GM12891 (cell line): ENCODE measurements around the gene CFAP74.

Experiments used
- POLR2A ChIP-seq: IDR thresholded peaks from 2 replicates; pipeline ENCODE4 v1.6.1; 2011; ENCODE audit warnings: low read depth, low read length, control low read depth
- POLR2AphosphoS5 ChIP-seq: IDR thresholded peaks from 2 replicates; pipeline ENCODE4 v1.6.1; 2011; ENCODE audit warnings: low read depth, low read length, control low read depth
- TAF1 ChIP-seq: IDR thresholded peaks from 2 replicates; pipeline ENCODE4 v1.6.1; 2011; ENCODE audit warnings: low read depth, low read length, control low read depth

DNA sequence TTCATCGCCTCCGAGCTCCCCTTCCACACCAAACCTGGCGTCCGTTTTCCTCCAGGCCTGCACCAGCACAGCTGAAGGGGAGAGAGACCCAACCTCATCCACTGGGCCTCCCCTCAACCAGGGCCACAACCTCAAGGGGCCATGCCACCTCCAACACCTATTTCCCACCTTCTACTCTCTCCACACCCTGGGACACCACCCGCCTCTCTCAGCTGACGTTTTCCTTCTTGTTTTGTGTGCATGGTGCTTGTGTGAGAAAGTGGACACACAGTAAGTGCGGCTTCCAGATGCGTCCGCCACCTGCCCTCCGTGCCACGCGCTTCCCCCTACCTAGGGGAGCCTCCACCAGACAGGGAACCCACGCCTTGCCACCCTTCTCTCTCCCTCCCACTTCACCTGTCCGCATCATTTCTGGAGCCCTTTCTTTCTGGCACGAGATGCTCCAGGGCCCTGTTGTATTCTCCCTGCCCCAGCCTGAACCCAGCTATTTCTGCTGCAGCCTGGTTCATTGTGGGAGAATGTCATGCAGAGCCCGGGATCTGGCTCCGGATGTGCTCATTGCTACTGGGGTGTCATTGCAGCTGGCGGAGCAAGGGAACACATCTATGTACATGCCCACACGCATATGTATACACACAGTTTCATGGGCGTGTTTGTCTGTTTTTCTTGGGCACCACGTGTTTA lies 111.4 kb downstream of the CFAP74 start:
- TF ChIP-seq POLR2AphosphoS5 (0 out of 2 replicates have a peak, but pooled peaks have one; percentile 5), TAF1 (no peak), POLR2A (no peak)
